Measurements from ENCODE around the gene BANK1.

BANK1 gene

GRCh38 chr4:101948951-101949350 is 158.4 kb downstream of the BANK1 start:
- H3K4me3 ChIP-seq (replicated peaks in 1 of 2; ENCODE audit: low read depth in 2 of 2, low read length in 2 of 2) = no peak overlapping the region
- DNase-seq (ENCODE audit: low read depth in 2 of 2) = no peak
- TF ChIP-seq CTCF (IDR thresholded peaks at IDR 0.05; ENCODE audit: low read depth, low read length) = no peak

- H3K4me3 ChIP-seq (replicated peaks in 1 of 2; ENCODE audit: low read depth in 2 of 2, low read length in 2 of 2) = no peak overlapping the region
- DNase-seq (ENCODE audit: low read depth in 2 of 2) = no peak
- TF ChIP-seq CTCF (IDR thresholded peaks at IDR 0.05; ENCODE audit: low read depth, low read length) = no peak
Observed at GRCh38 chr4:101950258-101950979, 159.9 kb downstream of the BANK1 start.

GRCh38 chr4:101952985-101953384 is 162.5 kb downstream of the BANK1 start:
- TF ChIP-seq CTCF (IDR thresholded peaks at IDR 0.05; ENCODE audit: low read depth, low read length) = no peak
- no peak for DNase-seq (ENCODE audit: low read depth in 2 of 2)
- no peak overlapping the region for H3K4me3 ChIP-seq (replicated peaks in 1 of 2; ENCODE audit: low read depth in 2 of 2, low read length in 2 of 2)

- peak; percentile 57 to 81 for DNase-seq (ENCODE audit: low read depth in 2 of 2)
- no peak overlapping the region for H3K4me3 ChIP-seq (replicated peaks in 1 of 2; ENCODE audit: low read depth in 2 of 2, low read length in 2 of 2)
- no peak for TF ChIP-seq CTCF (IDR thresholded peaks at IDR 0.05; ENCODE audit: low read depth, low read length)
Observed at GRCh38 chr4:101953949-101954348, 163.4 kb downstream of the BANK1 start.

GRCh38 chr4:101954351-101954750 is 163.8 kb downstream of the BANK1 start:
- TF ChIP-seq CTCF (IDR thresholded peaks at IDR 0.05; ENCODE audit: low read depth, low read length) = no peak
- peak; percentile 6 to 20 for DNase-seq (ENCODE audit: low read depth in 2 of 2)
- no peak overlapping the region for H3K4me3 ChIP-seq (replicated peaks in 1 of 2; ENCODE audit: low read depth in 2 of 2, low read length in 2 of 2)

GRCh38 chr4:101954975-101955678 is 164.6 kb downstream of the BANK1 start:
- no peak for DNase-seq (ENCODE audit: low read depth in 2 of 2)
- TF ChIP-seq CTCF (IDR thresholded peaks at IDR 0.05; ENCODE audit: low read depth, low read length) = no peak
- no peak overlapping the region for H3K4me3 ChIP-seq (replicated peaks in 1 of 2; ENCODE audit: low read depth in 2 of 2, low read length in 2 of 2)

Data from cardiac fibroblast (primary cell).